ENCODE data around the gene PRKCA. TPM values are rescaled to one million over a fixed set of nuclear protein-coding genes. Genes with fewer than 3 reads are reported as not detected.

PRKCA gene
- total RNA-seq, 1 donor from 2014 or later: 29.0 TPM

GRCh38 chr17:66839616-66840015 lies 537.2 kb downstream of the PRKCA start:
- Histone ChIP-seq H3K4me1 (no peaks in the 10 kb centered on the region), H3K27me3 (ENCODE audit: low read depth) (peaks cover 16% of the 10 kb centered on the region), H3K27ac (no peak overlapping the region), H3K9me3 (no peaks in the 10 kb centered on the region), H3K36me3 (no peaks in the 10 kb centered on the region), H3K4me3 (no peak overlapping the region)
- intact Hi-C loops (cut with DNase I): no loop called here
- no peak for ATAC-seq
- no peak for TF ChIP-seq CTCF (IDR thresholded peaks at IDR 0.05)
- no peak for DNase-seq

- Histone ChIP-seq H3K9me3 (no peaks in the 10 kb centered on the region), H3K4me3 (no peak overlapping the region), H3K27me3 (ENCODE audit: low read depth) (peaks cover 11% of the 10 kb centered on the region), H3K36me3 (no peaks in the 10 kb centered on the region), H3K27ac (no peak overlapping the region), H3K4me1 (no peaks in the 10 kb centered on the region)
- ATAC-seq (no peak), DNase-seq (no peak)
- no peak for TF ChIP-seq CTCF (IDR thresholded peaks at IDR 0.05)
- intact Hi-C loops (cut with DNase I): no loop called here
Observed at GRCh38 chr17:66840061-66840460, 537.6 kb downstream of the PRKCA start.

GRCh38 chr17:66841328-66841727 lies 538.9 kb downstream of the PRKCA start:
- DNase-seq (no peak), ATAC-seq (no peak)
- H3K36me3 ChIP-seq: no peaks in the 10 kb centered on the region
- no peaks in the 10 kb centered on the region for H3K27me3 ChIP-seq (ENCODE audit: low read depth)
- no peak overlapping the region for H3K4me3 ChIP-seq
- no peak for TF ChIP-seq CTCF (IDR thresholded peaks at IDR 0.05)
- no peak overlapping the region for H3K27ac ChIP-seq
- no peaks in the 10 kb centered on the region for H3K4me1 ChIP-seq
- no peaks in the 10 kb centered on the region for H3K9me3 ChIP-seq
- intact Hi-C loops (cut with DNase I): no loop called here

GRCh38 chr17:66841744-66842143 lies 539.3 kb downstream of the PRKCA start:
- H3K27me3 ChIP-seq (ENCODE audit: low read depth): no peaks in the 10 kb centered on the region
- ATAC-seq (no peak), DNase-seq (no peak)
- H3K36me3 ChIP-seq: no peaks in the 10 kb centered on the region
- H3K9me3 ChIP-seq: no peaks in the 10 kb centered on the region
- no peak overlapping the region for H3K4me3 ChIP-seq
- no peaks in the 10 kb centered on the region for H3K4me1 ChIP-seq
- H3K27ac ChIP-seq: no peak overlapping the region
- TF ChIP-seq CTCF (IDR thresholded peaks at IDR 0.05): no peak
- intact Hi-C loops (cut with DNase I): no loop called here

GRCh38 chr17:66842505-66842904 lies 540.1 kb downstream of the PRKCA start:
- no peaks in the 10 kb centered on the region for H3K9me3 ChIP-seq
- intact Hi-C loops (cut with DNase I): no loop called here
- ATAC-seq: no peak
- no peak for TF ChIP-seq CTCF (IDR thresholded peaks at IDR 0.05)
- H3K27ac ChIP-seq: no peak overlapping the region
- H3K36me3 ChIP-seq: no peaks in the 10 kb centered on the region
- DNase-seq: no peak
- H3K4me3 ChIP-seq: no peak overlapping the region
- H3K4me1 ChIP-seq: no peaks in the 10 kb centered on the region
- H3K27me3 ChIP-seq (ENCODE audit: low read depth): no peaks in the 10 kb centered on the region

GRCh38 chr17:66842959-66843358 lies 540.5 kb downstream of the PRKCA start:
- Histone ChIP-seq H3K27ac (no peak overlapping the region), H3K4me1 (no peaks in the 10 kb centered on the region), H3K27me3 (ENCODE audit: low read depth) (no peaks in the 10 kb centered on the region), H3K36me3 (no peaks in the 10 kb centered on the region), H3K4me3 (no peak overlapping the region), H3K9me3 (no peaks in the 10 kb centered on the region)
- no peak for DNase-seq
- TF ChIP-seq CTCF (IDR thresholded peaks at IDR 0.05): no peak
- ATAC-seq: no peak
- intact Hi-C loops (cut with DNase I): no loop called here
